K562 (cell line): Measurements from ENCODE around the gene BRWD1. TPM values are rescaled to one million over a fixed set of nuclear protein-coding genes. Genes with fewer than 3 reads are reported as not detected.

Experiments used
- AFF1 ChIP-seq, 2 experiments: fragments of 450-650 bp; IDR thresholded peaks; 2 replicates each; pipeline ENCODE4 v1.6.1; 2018; ENCODE audit warnings: mild to moderate bottlenecking in 2 of 2, low read depth in 1 of 2; ENCODE audit not compliant: partially characterized antibody in 2 of 2
- BRCA1 ChIP-seq, 2 experiments: fragments of 450-650 bp in 1 of 2; sonication (generic) in 1 of 2; formaldehyde crosslinking in 1 of 2; IDR thresholded peaks; 2 replicates each; pipeline versions ENCODE4 v1.5.0 to v1.6.1; 2017 to 2020; ENCODE audit warnings: mild to moderate bottlenecking in 1 of 2, missing genetic modification reagents in 1 of 2
- FOXP1 ChIP-seq: sonication (generic); formaldehyde crosslinking; IDR thresholded peaks from 2 replicates; pipeline ENCODE4 v1.8.0; 2022; ENCODE audit warnings: mild to moderate bottlenecking, missing genetic modification reagents
- HLTF ChIP-seq: fragments of 450-650 bp; IDR thresholded peaks from 2 replicates; pipeline ENCODE4 v1.6.1; 2016
- ILK ChIP-seq: fragments of 450-650 bp; IDR thresholded peaks from 2 replicates; pipeline ENCODE4 v1.6.1; 2016; ENCODE audit warnings: missing genetic modification characterization, low read depth, mild to moderate bottlenecking, missing compliant biosample characterization, moderate library complexity, borderline replicate concordance
- JUND ChIP-seq, 2 experiments: IDR thresholded peaks; 2 replicates in 1 of 2; 3 replicates in 1 of 2; pipeline ENCODE4 v1.6.1; 2011; ENCODE audit warnings: borderline replicate concordance in 2 of 2, low read depth in 2 of 2, low read length in 2 of 2, improper control_type of control experiment in 1 of 2, missing biosample characterization in 1 of 2, missing genetic modification characterization in 1 of 2, missing genetic modification reagents in 1 of 2
- MAFG ChIP-seq: fragments of 450-650 bp; conservative IDR thresholded peaks from 2 replicates; pipeline ENCODE4 v1.6.1; 2016; ENCODE audit warnings: missing genetic modification characterization, missing compliant biosample characterization
- NR3C1 ChIP-seq: sonication (generic); formaldehyde crosslinking; IDR thresholded peaks from 2 replicates; pipeline ENCODE4 v1.8.1; 2022; ENCODE audit warnings: missing genetic modification reagents
- ZBTB8A ChIP-seq: fragments of 450-650 bp; IDR thresholded peaks from 2 replicates; pipeline ENCODE4 v1.6.1; 2018; ENCODE audit warnings: mild to moderate bottlenecking, moderate library complexity; ENCODE audit not compliant: partially characterized antibody
- ZNF431 ChIP-seq: sonication (generic); formaldehyde crosslinking; IDR thresholded peaks from 2 replicates; pipeline ENCODE4 v1.8.0; 2022; ENCODE audit warnings: mild to moderate bottlenecking, missing genetic modification reagents
- ZNF785 ChIP-seq: fragments of 250-450 bp; sonication (Bioruptor Pico); IDR thresholded peaks from 2 replicates; pipeline ENCODE4 v1.4.0; 2020; ENCODE audit warnings: mild to moderate bottlenecking
- polyA plus RNA-seq, 8 experiments: library from polyadenylated mRNA; depleted of rRNA in 4 of 8; stranded (reverse) in 5 of 8; unstranded in 3 of 8; fragments of >200 nt; fragmentation: Nextera tagmentation in 2 of 8; fragmentation: Illumina TruSeq in 1 of 8; extraction: Ambion mirVana in 2 of 8; extraction: Trizol in 1 of 8; gene quantifications; 2 replicates each; pipeline versions ENCODE4 v1.2.1 to v1.2.3, GENCODE V29; 2011 to 2014; ENCODE audit warnings: inconsistent platforms in 1 of 8, missing spikeins in 1 of 8
- total RNA-seq, 7 experiments: library from RNA; depleted of rRNA in 6 of 7; stranded (reverse); fragments of >200 nt in 6 of 7; fragmentation: Illumina TruSeq in 2 of 7; extraction: Trizol in 2 of 7; gene quantifications; 2 replicates each; pipeline versions ENCODE4 v1.2.1 to v1.2.3, GENCODE V29; 2011 to 2021; ENCODE audit warnings: low replicate concordance in 1 of 7
- TF ChIP-seq, protein P1 (sequence below): fragments of 450-650 bp; IDR thresholded peaks from 2 replicates; pipeline ENCODE4 v1.6.1; 2017; ENCODE audit warnings: mild to moderate bottlenecking, moderate library complexity
- TF ChIP-seq, protein P2 (sequence below): fragments of 250-450 bp; sonication (Bioruptor Pico); IDR thresholded peaks from 2 replicates; pipeline ENCODE4 v1.5.0; 2022; ENCODE audit warnings: mild to moderate bottlenecking
- TF ChIP-seq, protein P3 (sequence below): sonication (generic); formaldehyde crosslinking; IDR thresholded peaks from 2 replicates; pipeline ENCODE4 v1.8.1; 2023; ENCODE audit warnings: mild to moderate bottlenecking, missing genetic modification reagents

BRWD1 gene
- total and polyA plus RNA-seq, 9 of the 15 experiments (the other 6 are each of a cell fraction or from before 2014, with no cell fraction given): 10.1 to 60.2 (median 34.1) TPM

- TF ChIP-seq NR3C1 (CRISPR knock-in tag) (no peak), FOXP1 (CRISPR knock-in tag) (no peak), ILK (tag) (peak; percentile 89), MAFG (tag) (no peak), HLTF (no peak), ZBTB8A (no peak), JUND (IDR thresholded peaks at IDR 0.05; ENCODE audit: borderline replicate concordance, low read depth, low read length) (no peak), JUND (tag; IDR thresholded peaks at IDR 0.05; ENCODE audit: borderline replicate concordance, low read depth, low read length) (peak; percentile 56; the same call in 2 of the 3 replicates), ZNF785 (no peak), AFF1 (IDR thresholded peaks at IDR 0.05; ENCODE audit: low read depth in 1 of 2, partially characterized antibody in 2 of 2) (no peak), BRCA1 (IDR thresholded peaks at IDR 0.05) (no peak), BRCA1 (CRISPR knock-in tag; IDR thresholded peaks at IDR 0.05) (no peak), ZNF431 (CRISPR knock-in tag) (no peak)
- TF ChIP-seq, protein P1, sequence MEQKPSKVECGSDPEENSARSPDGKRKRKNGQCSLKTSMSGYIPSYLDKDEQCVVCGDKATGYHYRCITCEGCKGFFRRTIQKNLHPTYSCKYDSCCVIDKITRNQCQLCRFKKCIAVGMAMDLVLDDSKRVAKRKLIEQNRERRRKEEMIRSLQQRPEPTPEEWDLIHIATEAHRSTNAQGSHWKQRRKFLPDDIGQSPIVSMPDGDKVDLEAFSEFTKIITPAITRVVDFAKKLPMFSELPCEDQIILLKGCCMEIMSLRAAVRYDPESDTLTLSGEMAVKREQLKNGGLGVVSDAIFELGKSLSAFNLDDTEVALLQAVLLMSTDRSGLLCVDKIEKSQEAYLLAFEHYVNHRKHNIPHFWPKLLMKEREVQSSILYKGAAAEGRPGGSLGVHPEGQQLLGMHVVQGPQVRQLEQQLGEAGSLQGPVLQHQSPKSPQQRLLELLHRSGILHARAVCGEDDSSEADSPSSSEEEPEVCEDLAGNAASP: no peak
- TF ChIP-seq, protein P2, sequence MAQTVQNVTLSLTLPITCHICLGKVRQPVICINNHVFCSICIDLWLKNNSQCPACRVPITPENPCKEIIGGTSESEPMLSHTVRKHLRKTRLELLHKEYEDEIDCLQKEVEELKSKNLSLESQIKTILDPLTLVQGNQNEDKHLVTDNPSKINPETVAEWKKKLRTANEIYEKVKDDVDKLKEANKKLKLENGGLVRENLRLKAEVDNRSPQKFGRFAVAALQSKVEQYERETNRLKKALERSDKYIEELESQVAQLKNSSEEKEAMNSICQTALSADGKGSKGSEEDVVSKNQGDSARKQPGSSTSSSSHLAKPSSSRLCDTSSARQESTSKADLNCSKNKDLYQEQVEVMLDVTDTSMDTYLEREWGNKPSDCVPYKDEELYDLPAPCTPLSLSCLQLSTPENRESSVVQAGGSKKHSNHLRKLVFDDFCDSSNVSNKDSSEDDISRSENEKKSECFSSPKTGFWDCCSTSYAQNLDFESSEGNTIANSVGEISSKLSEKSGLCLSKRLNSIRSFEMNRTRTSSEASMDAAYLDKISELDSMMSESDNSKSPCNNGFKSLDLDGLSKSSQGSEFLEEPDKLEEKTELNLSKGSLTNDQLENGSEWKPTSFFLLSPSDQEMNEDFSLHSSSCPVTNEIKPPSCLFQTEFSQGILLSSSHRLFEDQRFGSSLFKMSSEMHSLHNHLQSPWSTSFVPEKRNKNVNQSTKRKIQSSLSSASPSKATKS: no peak
- TF ChIP-seq, protein P3, sequence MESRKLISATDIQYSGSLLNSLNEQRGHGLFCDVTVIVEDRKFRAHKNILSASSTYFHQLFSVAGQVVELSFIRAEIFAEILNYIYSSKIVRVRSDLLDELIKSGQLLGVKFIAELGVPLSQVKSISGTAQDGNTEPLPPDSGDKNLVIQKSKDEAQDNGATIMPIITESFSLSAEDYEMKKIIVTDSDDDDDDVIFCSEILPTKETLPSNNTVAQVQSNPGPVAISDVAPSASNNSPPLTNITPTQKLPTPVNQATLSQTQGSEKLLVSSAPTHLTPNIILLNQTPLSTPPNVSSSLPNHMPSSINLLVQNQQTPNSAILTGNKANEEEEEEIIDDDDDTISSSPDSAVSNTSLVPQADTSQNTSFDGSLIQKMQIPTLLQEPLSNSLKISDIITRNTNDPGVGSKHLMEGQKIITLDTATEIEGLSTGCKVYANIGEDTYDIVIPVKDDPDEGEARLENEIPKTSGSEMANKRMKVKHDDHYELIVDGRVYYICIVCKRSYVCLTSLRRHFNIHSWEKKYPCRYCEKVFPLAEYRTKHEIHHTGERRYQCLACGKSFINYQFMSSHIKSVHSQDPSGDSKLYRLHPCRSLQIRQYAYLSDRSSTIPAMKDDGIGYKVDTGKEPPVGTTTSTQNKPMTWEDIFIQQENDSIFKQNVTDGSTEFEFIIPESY (CRISPR knock-in tag): no peak
These were observed 46.0 kb upstream of the BRWD1 start (continued) for GRCh38 chr21:39359382-39359781.
